Natural killer cell (primary cell): ENCODE results near the gene ADGRB3. TPM values are rescaled to one million over a fixed set of nuclear protein-coding genes. Genes with fewer than 3 reads are reported as not detected.

ENCODE experiments used
- ATAC-seq, 3 donors: fragments of 150-1000 bp in 2 of 3; fragments of 200-7000 bp in 1 of 3; cut with Tn5 transposase; 1 replicate in 1 of 3; 2 replicates in 2 of 3; pipeline ENCODE4 v1.10.0; 2021; ENCODE audit warnings: mild to moderate bottlenecking in 2 of 3, moderate library complexity in 2 of 3
- DNase-seq, 2 donors: peaks; one replicate each; pipeline versions ENCODE4 v3.0.0 to v3.0.0-alpha.2; 2013 to 2021; ENCODE audit warnings: mixed read lengths in 1 of 2
- H3K27ac ChIP-seq: one replicate; pipeline ENCODE4 v1.5.1; 2013; ENCODE audit warnings: mild to moderate bottlenecking, low read length
- H3K27me3 ChIP-seq: one replicate; pipeline ENCODE4 v1.6.1; 2013; ENCODE audit warnings: low read length; ENCODE audit not compliant: control insufficient read depth, insufficient read depth
- H3K36me3 ChIP-seq: one replicate; pipeline ENCODE4 v1.6.1; 2013; ENCODE audit warnings: low read length; ENCODE audit not compliant: control insufficient read depth, insufficient read depth
- H3K4me1 ChIP-seq: one replicate; pipeline ENCODE4 v1.6.1; 2013; ENCODE audit warnings: low read length; ENCODE audit not compliant: control insufficient read depth, insufficient read depth
- H3K4me3 ChIP-seq: one replicate; pipeline ENCODE4 v1.5.1; 2013; ENCODE audit warnings: low read length
- H3K9me3 ChIP-seq: one replicate; pipeline ENCODE4 v1.6.1; 2013; ENCODE audit warnings: low read length; ENCODE audit not compliant: control insufficient read depth, insufficient read depth
- H3K27ac Mint-ChIP-seq, 2 donors: one replicate each; pipeline ENCODE4 v1.8.0; 2022; ENCODE audit warnings: mild to moderate bottlenecking in 2 of 2, mixed read lengths in 2 of 2, moderate library complexity in 1 of 2
- H3K27me3 Mint-ChIP-seq, 2 donors: one replicate each; pipeline ENCODE4 v1.8.0; 2022; ENCODE audit warnings: low read depth in 2 of 2, mixed read lengths in 2 of 2
- H3K36me3 Mint-ChIP-seq: one replicate; pipeline ENCODE4 v1.8.0; 2022; ENCODE audit warnings: mixed read lengths
- H3K4me1 Mint-ChIP-seq, 2 donors: one replicate each; pipeline ENCODE4 v1.8.0; 2022; ENCODE audit warnings: mixed read lengths in 2 of 2
- H3K4me3 Mint-ChIP-seq: one replicate; pipeline ENCODE4 v1.8.0; 2022; ENCODE audit warnings: mild to moderate bottlenecking, moderate library complexity, mixed read lengths
- H3K9me3 Mint-ChIP-seq, 2 donors: one replicate each; pipeline ENCODE4 v1.8.0; 2022; ENCODE audit warnings: mixed read lengths in 2 of 2
- WGBS: methylation state at CpG from one replicate; pipeline ENCODE4 v1.1.7; 2013; ENCODE audit warnings: missing lambda C conversion rate; ENCODE audit not compliant: insufficient coverage; 5-methylcytosine and 5-hydroxymethylcytosine counted together
- intact Hi-C: fragments of 100-400 bp; cut with micrococcal nuclease; formaldehyde crosslinking; loops from one replicate; pipeline ENCODE4 v1.14.2; 2022
- total RNA-seq, 4 donors: library from RNA; stranded (reverse); fragments of 120-200 nt in 1 of 4; gene quantifications; one replicate each; pipeline versions ENCODE4 v1.2.3 to v1.2.4, GENCODE V29; 2013 to 2022
- TF ChIP-seq, protein P1 (sequence below): fragments of 200-600 bp; IDR thresholded peaks from one replicate; pipeline ENCODE4 v1.8.0; 2022; ENCODE audit warnings: antibody characterized with exemption

ADGRB3 gene
- total RNA-seq, 3 donors from 2014 or later (not counting 1 experiment from before 2014, with no cell fraction given): not detected

DNA sequence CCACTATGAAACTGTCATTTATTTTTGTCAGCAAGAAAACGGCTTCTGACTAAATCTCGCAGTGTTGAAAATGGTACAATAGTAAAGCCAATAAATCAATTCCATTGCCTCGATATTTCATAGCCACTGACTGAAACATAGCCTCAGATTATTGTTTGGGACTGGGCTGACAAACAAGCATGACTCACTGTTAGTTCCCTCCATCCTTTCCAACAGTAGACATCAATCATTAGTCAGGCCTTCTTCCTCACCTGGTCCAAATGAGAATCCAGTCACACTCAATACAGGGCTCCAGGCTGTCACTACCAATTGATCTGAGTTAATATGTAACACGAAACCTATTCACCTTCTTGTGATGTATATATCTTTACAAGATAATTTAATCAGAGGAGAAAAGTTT lies 66.1 kb downstream of the ADGRB3 start:
- TF ChIP-seq, protein P1, sequence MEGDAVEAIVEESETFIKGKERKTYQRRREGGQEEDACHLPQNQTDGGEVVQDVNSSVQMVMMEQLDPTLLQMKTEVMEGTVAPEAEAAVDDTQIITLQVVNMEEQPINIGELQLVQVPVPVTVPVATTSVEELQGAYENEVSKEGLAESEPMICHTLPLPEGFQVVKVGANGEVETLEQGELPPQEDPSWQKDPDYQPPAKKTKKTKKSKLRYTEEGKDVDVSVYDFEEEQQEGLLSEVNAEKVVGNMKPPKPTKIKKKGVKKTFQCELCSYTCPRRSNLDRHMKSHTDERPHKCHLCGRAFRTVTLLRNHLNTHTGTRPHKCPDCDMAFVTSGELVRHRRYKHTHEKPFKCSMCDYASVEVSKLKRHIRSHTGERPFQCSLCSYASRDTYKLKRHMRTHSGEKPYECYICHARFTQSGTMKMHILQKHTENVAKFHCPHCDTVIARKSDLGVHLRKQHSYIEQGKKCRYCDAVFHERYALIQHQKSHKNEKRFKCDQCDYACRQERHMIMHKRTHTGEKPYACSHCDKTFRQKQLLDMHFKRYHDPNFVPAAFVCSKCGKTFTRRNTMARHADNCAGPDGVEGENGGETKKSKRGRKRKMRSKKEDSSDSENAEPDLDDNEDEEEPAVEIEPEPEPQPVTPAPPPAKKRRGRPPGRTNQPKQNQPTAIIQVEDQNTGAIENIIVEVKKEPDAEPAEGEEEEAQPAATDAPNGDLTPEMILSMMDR: no peak

DNA sequence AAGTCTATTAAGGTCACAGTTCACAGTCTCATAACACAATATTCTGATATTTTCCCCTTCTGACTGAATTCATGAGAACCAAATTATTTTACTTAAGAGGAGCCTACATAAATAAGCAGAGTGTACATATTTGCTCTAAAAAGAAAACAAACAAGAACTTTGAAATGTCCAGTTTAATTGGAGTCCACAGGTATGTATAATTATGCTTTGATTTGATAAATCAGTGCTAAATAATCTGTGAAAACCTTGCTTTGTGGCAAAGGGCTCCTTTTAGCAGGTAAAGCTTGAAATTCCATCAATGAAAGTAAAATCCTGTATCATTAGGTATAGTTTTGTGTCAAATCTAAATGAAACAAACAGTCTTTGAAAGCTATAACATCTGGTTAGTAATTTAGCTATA lies 69.4 kb downstream of the ADGRB3 start:
- Mint-ChIP-seq H3K27me3 (no peaks in the 10 kb centered on the region), H3K9me3 (peaks cover 11% of the 10 kb centered on the region in 2 donors), H3K4me3 (no peak overlapping the region), H3K36me3 (no peaks in the 10 kb centered on the region), H3K27ac (no peak overlapping the region), H3K4me1 (no peaks in the 10 kb centered on the region)
- H3K36me3 ChIP-seq: no peaks in the 10 kb centered on the region
- no peaks in the 10 kb centered on the region for H3K27me3 ChIP-seq
- intact Hi-C loops: no loop called here
- no peak overlapping the region for H3K27ac ChIP-seq
- no peaks in the 10 kb centered on the region for H3K4me1 ChIP-seq
- peaks cover 3% of the 10 kb centered on the region for H3K9me3 ChIP-seq
- DNase-seq (no peak), ATAC-seq (no peak)
- TF ChIP-seq, protein P1: no peak
- H3K4me3 ChIP-seq: no peak overlapping the region

More for the DNA sequence above, 66.1 kb downstream of the ADGRB3 start:
- DNase-seq (no peak), ATAC-seq (no peak)
- Mint-ChIP-seq H3K9me3 (peaks cover 9 to 19% of the 10 kb centered on the region in 2 donors), H3K27me3 (no peaks in the 10 kb centered on the region), H3K36me3 (no peaks in the 10 kb centered on the region), H3K27ac (no peak overlapping the region), H3K4me3 (no peak overlapping the region), H3K4me1 (no peaks in the 10 kb centered on the region)
- no peaks in the 10 kb centered on the region for H3K36me3 ChIP-seq
- H3K4me1 ChIP-seq: no peaks in the 10 kb centered on the region
- no peak overlapping the region for H3K4me3 ChIP-seq
- no peak overlapping the region for H3K27ac ChIP-seq
- 91% methylated on average over 3 of the region's 4 CpGs for WGBS
- intact Hi-C loops: no loop called here
- peaks cover under 1% of the 10 kb centered on the region for H3K9me3 ChIP-seq
- H3K27me3 ChIP-seq: no peaks in the 10 kb centered on the region

DNA sequence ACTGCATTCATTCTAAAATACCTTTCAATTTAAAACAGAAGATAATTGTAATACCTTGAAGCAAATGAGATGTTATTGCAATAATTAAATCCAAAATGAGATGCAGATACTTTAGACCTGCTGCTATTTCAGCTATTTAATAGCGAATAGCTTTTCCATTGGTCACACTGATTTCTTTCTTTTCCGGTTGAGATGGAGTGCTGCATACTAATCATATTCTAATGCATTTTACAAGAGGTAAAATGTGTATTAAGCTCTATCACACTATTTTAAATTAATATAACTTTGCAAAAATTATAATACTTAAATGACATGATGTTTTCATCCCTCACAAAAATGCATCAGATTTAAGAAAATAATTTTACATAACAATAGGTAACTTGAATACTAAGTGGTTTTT lies 74.0 kb downstream of the ADGRB3 start:
- Histone ChIP-seq H3K27me3 (no peaks in the 10 kb centered on the region), H3K9me3 (peaks cover 5% of the 10 kb centered on the region), H3K36me3 (no peaks in the 10 kb centered on the region), H3K4me1 (no peaks in the 10 kb centered on the region), H3K27ac (no peak overlapping the region), H3K4me3 (no peak overlapping the region)
- TF ChIP-seq, protein P1: no peak
- intact Hi-C loops: no loop called here
- ATAC-seq (no peak), DNase-seq (no peak)
- WGBS: 100% methylated on average over 1 of the region's 2 CpGs
- no peak overlapping the region for H3K27ac Mint-ChIP-seq
- H3K9me3 Mint-ChIP-seq: peaks cover 10 to 15% of the 10 kb centered on the region in 2 donors
- H3K27me3 Mint-ChIP-seq: no peaks in the 10 kb centered on the region
- no peaks in the 10 kb centered on the region for H3K4me1 Mint-ChIP-seq
- no peak overlapping the region for H3K4me3 Mint-ChIP-seq
- no peaks in the 10 kb centered on the region for H3K36me3 Mint-ChIP-seq

DNA sequence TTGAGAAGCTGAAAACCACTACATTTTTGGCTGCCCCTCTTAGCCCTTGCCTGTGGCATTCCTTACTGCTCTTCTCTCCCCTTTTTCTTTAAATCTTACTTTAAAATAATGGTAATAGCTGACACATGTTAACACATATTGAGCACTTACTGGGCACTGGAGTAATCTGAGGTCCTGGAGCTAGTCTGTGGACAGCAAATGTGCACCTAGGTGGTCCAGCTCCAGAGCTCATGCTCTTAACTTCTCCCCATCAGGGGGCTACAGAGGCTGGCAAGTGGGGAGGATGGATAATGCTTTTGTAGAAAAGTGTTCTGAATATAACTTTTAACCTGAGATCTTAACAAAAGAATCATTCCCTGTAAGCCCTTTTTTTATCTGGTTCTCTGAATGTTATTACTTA lies 74.8 kb downstream of the ADGRB3 start:
- Histone ChIP-seq H3K27me3 (no peaks in the 10 kb centered on the region), H3K4me1 (no peaks in the 10 kb centered on the region), H3K9me3 (peaks cover 5% of the 10 kb centered on the region), H3K4me3 (no peak overlapping the region), H3K27ac (no peak overlapping the region), H3K36me3 (no peaks in the 10 kb centered on the region)
- Mint-ChIP-seq H3K27ac (no peak overlapping the region), H3K27me3 (no peaks in the 10 kb centered on the region), H3K4me1 (no peaks in the 10 kb centered on the region), H3K36me3 (no peaks in the 10 kb centered on the region), H3K9me3 (peaks cover 12 to 15% of the 10 kb centered on the region in 2 donors), H3K4me3 (no peak overlapping the region)
- no peak for ATAC-seq
- TF ChIP-seq, protein P1: no peak
- intact Hi-C loops: no loop called here
- no peak for DNase-seq
